Neural progenitor cell (in vitro differentiated cells): Measurements from ENCODE around the gene NDUFB4.

Source experiments
- CTCF ChIP-seq: fragments of 200-600 bp; sonication (generic); IDR thresholded peaks from 2 replicates; pipeline ENCODE4 v1.5.1; 2017; ENCODE audit warnings: antibody characterized with exemption, mild to moderate bottlenecking
- EZH2 ChIP-seq: fragments of 200-600 bp; sonication (generic); IDR thresholded peaks from 2 replicates; pipeline ENCODE4 v1.6.1; 2017; ENCODE audit warnings: antibody characterized with exemption, mild to moderate bottlenecking, moderate library complexity

- no peak for TF ChIP-seq EZH2
- TF ChIP-seq CTCF, result no peak
Observed at GRCh38 chr3:120601554-120601953, 5.4 kb downstream of the NDUFB4 start.
